Stimulated activated CD8-positive, alpha-beta memory T cell treated with anti-CD3 and anti-CD28 coated beads, Interleukin-7, amount 100 ng/mL, for 4 hours (primary cell): ENCODE results near the gene SDK2.

ENCODE experiments used
- DNase-seq, 2 donors: peaks; one replicate each; pipeline ENCODE4 v3.0.0-alpha.2; 2020; ENCODE audit warnings: low read depth in 2 of 2

SDK2 gene

DNA sequence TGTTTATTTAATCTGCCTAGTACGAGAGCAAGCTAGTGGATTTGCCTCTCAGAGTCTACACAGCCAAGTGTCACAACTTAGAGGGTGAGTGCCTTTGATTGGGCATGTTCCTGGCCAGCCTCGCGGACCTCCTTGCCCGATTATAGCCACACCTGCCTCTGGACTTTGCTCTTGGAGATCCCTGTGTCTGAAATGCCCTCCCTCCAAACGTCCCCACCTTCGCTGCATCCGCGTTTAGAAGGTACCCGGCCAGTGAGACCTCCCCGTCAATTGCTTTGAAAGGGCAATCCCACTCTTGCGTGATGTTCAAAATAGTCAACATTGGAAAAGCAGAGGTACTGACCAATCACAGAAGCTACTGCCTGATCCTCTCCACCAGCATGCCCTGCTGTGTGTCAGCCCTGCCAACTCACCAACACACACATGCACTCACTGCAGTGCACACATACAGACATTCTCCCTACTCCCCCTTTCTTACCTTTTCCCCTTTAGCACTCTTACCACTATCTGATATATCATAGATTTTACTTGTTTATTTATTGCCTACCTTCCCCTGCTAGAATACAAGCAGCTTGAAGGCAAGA is 6.5 kb upstream of the SDK2 start:
- no peak for DNase-seq

DNA sequence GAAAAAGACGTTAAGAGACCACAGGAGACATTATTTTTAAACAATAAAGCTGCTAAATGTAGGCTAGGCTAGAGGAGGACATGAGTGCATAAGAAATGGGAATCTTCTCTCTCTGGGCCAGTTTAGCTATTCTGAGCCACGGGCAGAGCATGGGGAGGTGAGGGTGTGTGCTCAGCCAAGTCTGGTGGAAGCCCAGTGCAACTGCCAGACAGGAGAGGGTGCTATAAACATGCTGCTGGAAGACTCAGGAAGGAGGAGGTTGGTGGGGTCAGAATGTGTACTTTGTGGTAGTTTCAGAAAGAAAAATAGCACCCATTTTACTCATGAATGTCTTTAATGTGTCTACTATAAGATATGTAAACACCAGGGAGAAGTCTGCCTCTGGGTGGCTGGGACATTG is 5.9 kb upstream of the SDK2 start:
- DNase-seq, result no peak

DNA sequence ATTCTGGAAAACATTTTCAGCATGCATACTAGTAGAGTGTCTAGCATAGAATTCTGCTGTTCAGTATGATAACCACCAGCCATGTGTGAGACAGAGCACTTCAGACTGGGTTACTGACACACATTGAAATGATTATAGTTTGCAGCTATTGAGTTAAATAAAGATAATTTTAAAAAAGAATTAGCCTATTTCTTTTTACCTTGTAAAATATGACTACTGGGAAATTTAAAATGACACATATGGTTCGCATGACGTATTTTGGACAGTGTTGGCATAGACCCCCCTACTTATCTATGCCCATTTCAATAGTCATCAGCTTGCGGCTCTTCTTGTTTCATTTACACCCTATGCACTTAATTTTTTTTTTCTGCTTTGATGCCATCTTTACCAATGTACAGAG is 4.7 kb upstream of the SDK2 start:
- no peak for DNase-seq

DNA sequence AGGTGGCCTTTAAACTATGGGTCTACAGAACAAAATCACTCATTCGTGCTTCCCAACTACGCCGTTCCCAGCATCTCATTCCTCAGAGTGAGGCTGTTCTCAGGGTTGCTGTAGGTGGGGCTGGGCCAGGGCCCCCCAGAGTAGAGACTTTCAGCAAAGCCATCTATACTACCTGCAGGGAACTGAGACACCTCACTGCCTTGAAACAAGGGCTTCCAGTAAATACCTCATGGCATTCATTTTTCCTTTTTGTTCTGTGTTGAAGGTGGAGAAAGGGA is 4.2 kb upstream of the SDK2 start:
- DNase-seq, result no peak

DNA sequence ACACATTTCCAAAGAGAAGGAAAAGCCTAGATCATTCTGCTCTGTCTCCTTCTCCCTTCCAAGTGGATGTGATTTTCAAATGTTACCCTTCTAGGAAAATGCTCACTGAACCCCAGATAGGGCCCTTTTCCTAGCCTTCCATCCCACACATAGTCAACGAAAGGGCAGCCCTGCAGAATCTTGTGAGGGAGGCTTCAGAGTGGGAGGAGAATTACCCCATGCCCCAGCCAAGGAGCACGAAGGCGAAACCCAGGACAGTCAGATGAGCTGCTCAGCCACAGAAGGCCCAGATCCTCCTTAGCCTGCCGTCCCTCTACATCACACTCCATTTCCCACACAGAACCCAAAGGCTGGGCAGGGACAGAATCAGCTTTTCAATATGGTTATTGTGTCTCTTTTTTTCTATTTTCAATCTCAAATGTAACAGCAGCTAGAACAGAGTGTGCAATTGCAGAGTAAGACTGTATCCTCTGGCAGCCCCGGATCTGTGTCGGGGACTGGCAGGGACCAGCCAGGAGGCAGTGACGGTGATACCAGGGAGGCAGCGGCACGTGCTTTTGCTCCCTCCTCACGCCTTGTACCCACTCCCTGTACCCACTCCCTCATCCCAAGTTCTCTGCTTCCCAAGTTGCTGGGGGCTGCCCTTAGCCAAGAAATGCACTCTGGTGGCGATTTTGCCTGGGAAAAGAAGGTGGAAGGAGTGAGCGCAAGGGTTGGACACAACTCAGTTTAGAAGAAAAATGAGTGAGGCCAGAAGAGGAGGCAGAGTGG is 3.7 kb upstream of the SDK2 start:
- DNase-seq, result no peak

DNA sequence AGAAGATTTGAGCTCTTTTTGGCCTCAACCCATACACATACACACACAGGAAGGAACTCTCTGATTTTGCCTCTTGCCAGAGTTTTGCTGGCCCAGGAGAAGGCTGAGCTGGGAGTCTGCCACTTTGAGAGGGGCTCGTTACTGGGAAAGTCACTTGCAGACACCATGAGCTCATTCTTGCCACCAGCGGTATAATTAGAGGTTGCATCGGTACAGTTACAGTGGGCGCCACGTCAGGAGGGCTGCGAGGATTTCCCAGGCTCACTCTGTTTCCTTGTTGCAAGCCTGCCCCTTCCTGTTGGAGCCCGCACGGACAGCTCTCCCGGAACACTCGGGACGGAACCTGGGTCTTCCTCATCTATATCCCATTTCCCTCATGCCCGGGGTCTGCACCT is 3.1 kb upstream of the SDK2 start:
- no peak for DNase-seq

DNA sequence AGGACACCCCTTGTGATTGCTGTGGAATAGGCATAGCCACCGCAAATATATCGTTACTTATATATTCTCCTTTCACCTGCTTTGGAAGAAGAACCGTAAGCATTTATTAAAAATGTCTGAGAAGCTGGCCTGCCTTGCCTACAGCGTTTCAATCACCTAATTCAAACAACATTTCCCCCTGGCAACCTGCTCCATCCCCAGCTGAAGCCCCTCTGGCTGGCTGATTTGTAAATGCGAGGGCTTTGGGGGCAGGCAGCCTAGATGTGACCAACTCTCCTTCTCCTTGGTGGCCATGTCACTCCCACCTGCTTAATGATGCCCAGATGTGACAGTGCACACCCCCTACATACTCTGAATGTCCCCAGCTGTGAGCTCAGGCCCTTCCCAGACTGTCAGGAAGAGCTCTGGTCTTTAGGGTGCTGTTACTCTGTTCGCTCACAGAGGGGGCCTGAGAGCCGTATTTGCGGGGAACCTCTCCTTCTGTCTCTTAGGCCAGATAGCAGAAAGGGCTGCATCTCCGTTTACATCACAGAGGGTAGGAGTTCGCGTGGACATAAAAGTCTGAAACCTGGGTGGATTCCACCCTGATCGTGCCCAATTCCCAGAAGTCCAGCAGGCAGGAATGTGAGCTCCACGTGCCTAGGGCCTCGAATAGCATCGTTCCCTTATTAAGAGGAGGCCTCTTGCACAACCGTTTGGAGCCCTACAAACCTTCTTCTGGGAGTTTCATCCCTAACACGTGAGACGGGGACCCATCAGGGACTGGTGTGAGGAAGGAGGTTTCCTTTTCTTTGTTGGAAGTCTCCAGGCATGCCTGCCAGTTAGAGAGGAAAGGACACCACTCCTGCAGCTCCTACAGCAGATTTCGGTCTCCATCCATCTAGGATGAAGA is 2.4 kb upstream of the SDK2 start:
- no peak for DNase-seq

DNA sequence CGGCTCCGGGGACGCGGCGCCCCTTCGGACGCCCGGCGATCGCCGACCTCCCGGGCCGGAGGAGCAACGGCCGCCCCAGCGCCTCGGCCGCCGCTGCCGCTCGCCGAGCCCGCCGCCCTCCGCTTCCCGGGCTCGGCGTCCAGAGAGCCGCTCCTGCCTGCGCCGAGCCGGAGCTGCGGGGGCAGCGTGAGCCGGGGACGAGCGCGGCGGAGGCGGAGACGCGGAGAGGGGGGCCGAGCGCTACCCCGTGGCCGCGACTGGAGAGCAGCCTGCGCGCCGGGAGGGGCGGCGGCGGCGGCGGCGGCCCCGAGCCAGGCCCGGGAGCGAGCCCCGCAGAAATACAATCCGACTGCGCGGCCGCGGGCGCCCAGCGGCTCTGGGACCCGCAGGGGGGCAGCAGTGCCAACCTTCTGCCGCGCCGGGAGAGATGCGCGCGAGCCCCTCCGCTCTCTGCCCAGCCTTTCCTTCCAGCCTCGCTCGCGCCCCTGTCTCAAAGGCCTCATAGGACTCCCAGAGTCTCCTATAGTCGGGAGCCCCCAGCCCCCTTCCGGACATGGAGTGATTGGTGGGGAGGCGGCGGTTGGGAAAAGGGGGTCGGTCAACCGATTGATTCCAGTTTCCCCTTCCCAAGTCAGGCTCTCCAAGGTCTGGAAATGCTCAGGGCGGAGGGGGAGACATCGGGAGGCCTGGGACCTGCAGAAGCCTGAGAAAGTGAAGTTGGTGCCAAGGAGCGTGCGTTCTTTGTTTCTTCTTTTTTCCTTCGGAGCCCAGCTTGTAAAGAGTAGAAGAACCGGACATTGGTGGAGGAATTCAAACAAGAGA is 1.0 kb upstream of the SDK2 start:
- peak in 1 of 2 donors; percentile 54 for DNase-seq

DNA sequence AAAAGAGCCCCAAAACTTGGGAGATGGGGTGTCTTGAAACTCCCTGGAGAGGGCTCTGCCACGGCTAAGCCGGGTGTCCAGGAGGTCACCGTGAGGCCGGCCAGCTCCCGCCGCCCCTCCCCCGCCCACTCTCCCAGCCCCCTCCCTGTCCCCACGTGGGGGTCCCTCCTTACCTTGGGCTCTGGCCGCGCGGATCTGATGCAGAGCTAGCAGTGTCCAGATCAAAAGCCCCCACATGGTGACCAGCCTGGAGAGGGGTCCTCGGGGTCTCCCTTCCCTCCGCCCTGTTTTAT is 447 bp downstream of the SDK2 start:
- DNase-seq, result no peak

DNA sequence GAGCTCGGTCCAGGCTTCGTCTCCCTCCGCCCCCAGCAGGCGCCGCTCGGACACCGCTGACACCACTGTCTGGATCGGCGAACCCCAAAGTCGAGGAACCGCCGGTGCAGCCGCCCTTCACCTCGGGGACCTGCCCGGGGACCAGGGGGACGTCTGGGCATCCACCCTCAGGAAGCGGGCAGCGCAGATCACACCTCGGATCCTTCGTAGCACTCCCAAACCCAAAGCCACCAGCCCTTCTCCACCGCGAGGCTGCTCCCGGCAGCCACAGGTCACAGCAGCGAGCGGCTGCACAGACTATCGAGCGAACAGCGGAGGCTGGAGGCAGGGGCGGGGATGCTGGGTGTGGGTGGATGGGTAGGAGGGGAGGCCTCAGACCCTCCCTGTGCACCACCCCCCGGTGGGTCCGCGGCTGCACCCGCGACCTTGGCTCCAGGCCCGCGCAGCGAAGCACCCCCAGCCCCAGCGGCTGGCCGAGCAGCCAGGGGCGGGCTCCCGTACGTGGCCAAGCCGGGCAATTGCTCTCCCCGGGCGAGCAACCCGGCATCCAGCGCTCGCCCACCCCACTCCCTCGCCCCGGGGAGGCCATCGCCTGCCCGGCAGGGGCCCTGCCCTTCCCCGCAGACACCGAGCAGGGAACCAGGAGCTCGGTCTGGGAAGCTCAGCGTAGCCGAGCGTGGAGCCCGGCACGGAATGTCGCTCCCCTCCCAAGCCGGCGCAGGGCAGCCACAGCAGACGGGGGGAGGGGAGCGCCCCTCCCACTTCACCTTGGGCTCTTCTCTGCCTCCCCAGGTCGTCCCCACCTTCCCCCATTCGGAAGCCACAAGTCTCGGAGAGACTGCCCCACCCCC is 1.0 kb downstream of the SDK2 start:
- peak in 1 of 2 donors; percentile 16 for DNase-seq

DNA sequence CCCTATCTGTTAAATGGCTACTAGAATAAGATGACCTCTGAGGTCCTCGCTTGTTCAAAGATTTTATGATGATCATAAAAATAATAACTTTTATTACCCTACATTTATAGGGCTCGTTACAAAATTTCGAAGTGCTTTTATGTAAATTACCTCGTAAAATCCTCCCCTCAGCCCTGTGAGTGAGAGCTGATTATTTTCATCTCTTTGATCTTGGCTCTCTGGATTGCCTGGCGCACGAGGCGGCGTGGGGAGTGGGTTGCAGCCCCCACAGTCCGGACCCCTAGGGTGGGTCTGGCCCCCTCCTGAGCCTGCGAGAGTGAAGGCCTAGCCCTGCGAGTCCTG is 1.6 kb downstream of the SDK2 start:
- no peak for DNase-seq

DNA sequence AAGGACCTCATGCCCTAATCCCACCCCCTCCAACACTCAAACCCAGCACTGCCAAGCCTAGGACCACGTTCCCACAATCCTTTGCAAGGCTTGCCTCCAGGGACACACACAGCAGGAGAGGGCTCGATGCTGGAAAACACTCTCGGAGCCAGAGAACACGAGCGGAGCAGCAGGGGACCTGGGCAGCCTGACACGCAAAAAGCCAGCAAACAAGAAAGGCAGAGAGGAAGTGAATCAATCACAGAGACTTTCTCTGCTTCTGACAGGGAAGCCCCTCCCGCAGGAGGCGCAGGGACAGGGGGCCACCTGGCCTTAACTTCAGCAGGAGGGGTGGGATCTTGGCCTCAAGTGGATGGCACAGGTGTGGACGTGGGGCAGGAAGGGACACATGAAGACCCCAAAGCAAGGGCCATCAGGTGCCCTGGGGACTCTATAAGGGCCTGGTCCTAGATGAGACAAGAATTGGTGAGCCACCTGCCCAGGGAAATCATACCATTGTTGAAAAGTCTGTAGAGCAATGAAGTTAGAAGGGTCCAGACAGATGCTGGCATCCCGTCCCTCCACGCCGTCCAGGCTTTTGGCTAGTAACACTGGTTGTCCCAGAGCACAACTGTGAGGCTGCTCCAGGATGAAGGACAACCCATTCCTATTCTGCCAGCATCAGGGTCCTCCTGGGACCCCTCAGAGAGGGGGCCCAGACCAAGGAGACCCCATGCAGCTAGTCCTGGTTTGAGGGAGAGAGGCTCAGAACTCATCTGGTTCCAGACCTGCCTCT is 2.2 kb downstream of the SDK2 start:
- no peak for DNase-seq

DNA sequence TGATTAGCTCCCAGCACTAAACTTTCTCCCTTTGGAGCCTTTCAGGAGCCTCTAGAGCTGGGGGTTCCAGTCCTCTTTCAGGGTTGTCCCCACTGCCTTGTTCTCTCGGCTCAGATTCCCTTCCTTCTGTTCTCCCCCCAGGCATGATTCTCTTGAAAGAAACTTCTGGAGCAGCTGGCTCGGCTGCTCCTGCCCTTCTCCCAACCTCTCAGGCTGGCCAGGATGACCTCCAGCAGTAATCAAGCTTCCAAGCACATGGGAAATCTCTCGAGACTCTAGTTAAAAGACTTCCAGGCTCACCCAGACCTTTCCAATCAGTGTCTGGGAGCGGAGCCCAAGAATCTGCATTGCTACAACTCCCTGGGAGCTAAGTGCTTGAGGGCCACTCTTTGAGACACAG is 3.6 kb downstream of the SDK2 start:
- DNase-seq, result no peak

DNA sequence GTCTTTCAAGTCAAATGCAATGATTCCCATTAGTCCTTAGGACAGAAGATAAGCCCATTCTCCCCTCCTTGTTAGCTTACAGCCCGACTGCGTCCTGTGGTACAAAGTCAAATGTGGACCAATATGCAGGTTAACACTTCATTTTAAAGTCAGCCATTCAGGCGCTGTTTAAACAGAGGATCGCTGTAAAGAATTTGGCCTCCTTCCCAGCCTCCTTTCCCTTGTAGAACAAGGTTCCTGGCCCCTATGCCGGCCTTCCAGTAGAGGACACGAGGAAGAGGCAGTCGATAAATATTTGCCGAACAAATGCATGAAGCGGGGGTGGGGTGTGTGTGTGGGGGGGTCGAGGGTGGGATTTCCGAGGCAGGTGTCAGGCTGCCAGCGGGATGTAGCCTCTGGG is 4.3 kb downstream of the SDK2 start:
- DNase-seq, result no peak

DNA sequence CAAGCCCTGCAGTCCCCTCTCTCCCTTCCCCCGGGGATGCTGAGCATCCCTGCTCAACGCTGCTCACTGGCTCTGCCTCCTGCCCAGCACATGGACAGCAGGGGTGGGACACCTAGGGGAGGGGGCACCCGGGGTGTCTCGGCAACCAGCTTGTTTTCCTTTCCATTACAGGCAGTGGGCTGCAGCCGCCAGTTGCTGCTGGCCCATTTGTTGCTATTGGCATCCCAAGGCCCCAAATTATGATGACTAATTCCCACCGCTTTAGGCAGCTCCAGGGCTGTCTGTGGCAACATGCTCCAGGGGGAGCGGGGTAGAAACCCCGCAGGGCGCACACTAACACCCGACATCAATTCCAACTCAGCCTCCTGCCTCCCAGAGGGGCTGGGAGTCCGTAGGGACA is 4.9 kb downstream of the SDK2 start:
- no peak for DNase-seq

DNA sequence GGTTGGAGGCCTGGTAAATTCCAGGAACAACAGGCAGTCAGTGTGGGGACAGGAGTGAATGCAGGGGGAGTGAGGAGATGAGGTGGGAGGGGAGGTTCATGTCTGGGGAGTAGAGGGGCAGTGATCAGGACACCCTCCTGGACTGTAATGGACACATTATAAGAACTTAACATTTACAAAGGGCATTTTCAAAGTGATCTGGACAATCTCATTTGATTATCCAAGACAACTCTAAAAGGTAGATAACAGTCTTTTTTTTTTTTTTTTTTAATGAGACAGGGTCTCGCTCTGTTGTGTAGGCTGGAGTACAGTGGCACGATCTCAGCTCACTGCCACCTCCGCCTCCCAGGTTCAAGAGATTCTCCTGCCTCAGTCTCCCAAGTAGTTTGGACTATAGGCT is 5.7 kb downstream of the SDK2 start:
- DNase-seq, result no peak

DNA sequence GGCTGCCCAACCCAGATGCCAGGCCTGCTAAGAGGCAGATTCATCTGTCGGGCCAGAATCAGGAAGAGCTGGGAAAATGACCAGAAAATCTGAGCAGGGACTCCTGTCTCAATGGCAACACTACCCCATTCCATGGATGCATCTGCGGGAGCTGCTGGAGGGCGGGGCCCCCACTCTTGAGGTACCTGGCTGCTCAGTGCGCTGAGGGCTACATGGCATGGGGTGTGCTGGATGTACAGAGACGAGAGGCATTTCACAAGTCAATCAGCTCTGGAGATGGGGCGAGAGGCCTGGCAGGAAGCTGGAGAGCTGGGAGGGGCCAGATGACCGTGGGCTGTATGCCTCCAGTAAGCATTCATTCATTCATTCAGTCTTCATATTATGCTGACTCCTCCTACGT is 6.4 kb downstream of the SDK2 start:
- DNase-seq, result no peak

DNA sequence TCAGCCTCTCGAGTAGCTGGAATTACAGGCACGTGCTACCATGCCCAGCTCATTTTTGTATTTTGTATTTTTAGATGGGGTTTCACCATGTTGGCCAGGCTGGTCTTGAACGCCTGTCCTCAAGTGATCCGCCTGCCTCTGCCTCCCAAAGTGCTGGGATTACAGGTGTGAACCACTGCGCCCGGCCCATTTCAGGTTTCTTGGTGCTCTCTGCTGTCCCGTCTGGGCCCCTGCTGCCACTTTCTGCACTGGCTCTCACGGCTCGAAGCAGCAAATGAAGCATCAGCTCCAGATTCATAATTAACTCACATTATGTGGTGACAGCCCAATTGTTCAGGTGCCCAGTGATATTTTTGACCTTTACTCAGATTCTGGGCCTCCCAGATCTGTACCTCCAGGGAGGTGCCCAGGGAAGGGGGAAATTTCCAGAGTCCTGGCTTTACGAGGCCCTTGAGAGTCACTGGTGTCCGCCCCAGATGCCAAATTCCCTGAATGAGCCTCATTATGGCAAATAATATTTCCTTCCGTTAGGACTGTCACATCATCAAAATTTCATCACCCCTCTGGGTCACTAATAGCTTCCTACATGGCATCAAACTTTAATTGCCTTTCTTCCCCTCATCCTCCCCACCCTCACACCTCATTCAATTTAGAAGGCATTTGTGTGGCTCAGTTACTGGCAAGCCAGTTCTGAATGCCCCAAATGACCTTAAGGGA is 9.0 kb downstream of the SDK2 start:
- no peak for DNase-seq

DNA sequence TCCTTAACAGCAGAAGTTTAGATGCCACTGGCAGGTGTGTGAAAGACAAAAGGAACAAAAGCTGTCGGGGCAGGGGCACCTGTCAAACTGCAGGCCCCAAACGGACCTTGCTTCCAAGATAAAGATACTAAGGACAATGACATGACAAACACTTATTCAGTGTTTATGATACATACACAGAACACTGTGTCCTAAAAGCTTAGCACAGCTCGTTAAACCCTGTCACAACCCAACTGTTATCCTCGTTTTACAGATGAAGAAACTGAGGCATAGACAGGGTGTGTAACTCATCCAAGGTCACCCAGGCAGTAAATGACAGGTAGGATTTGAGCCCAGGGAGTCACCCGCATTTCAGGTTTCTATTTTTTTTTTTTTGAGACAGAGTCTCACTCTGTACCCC is 9.6 kb downstream of the SDK2 start:
- no peak for DNase-seq

DNA sequence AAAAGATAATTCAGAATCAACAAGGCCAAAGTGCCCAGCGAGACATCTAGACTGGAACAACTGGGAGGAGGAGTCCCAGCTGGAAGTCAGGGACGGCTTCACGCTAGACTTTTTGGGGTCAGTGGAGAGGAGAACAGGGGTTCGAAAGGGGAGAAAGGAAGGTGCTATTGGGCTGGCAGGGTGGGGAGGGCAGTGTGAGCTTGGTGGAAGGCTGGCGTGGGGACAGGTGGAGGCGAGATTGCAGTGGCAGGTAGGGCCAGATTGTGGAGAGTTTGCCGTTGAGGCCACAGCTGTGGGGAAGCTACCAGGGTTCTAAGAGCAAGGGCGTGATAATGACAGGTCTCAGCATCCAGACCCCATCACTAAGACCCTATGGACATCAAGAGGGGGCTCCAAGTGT is 10.5 kb downstream of the SDK2 start:
- DNase-seq, result no peak
